RCC 7860 (cell line): ENCODE data around the gene IL11.
A peak's percentile ranks its signal among the peaks of the same experiment; 100 is the strongest.

Experiments
- DNase-seq: peaks from one replicate; pipeline ENCODE4 v3.0.0-alpha.2; 2015; ENCODE audit warnings: low spot score
- FAIRE-seq: peaks from 2 replicates; lab custom pipeline; 2012; peaks lifted over from hg19 to GRCh38; lab: Jason Lieb, UNC

Gene IL11

GRCh38 chr19:55391702-55392615 is 21.7 kb upstream of the IL11 start:
- no peak for FAIRE-seq
- DNase-seq = no peak

GRCh38 chr19:55391191-55391670 is 21.0 kb upstream of the IL11 start:
- FAIRE-seq = no peak
- no peak for DNase-seq

- no peak for FAIRE-seq
- no peak for DNase-seq
Measured at GRCh38 chr19:55390461-55390880, 20.2 kb upstream of the IL11 start.

- FAIRE-seq = no peak
- no peak for DNase-seq
Measured at GRCh38 chr19:55389386-55390317, 19.4 kb upstream of the IL11 start.

- DNase-seq (no peak), FAIRE-seq (no peak)
Measured at GRCh38 chr19:55387736-55388497, 17.7 kb upstream of the IL11 start.

- DNase-seq (no peak), FAIRE-seq (no peak)
Measured at GRCh38 chr19:55386493-55386971, 16.3 kb upstream of the IL11 start.

GRCh38 chr19:55385724-55386492 is 15.6 kb upstream of the IL11 start, which contains the start of gene RPL28:
TSS of gene RPL28 (plus strand) at chr19:55385932. CDS start at chr19:55386358, 426 bp downstream.
- DNase-seq (peak; percentile 91), FAIRE-seq (peak; percentile 77)

GRCh38 chr19:55384920-55385723 is 14.9 kb upstream of the IL11 start:
- FAIRE-seq = peak; percentile 64

GRCh38 chr19:55384131-55384919 is 14.1 kb upstream of the IL11 start, which contains the start of gene TMEM238:
TSS of gene TMEM238 (minus strand) at chr19:55384292. CDS start at chr19:55384259, 33 bp downstream.
- FAIRE-seq (no peak), DNase-seq (no peak)

More at GRCh38 chr19:55384920-55385723, 14.9 kb upstream of the IL11 start:
- peak; percentile 75 for DNase-seq

- DNase-seq = no peak
Measured at GRCh38 chr19:55383279-55384130, 13.2 kb upstream of the IL11 start.

GRCh38 chr19:55382522-55383054 is 12.3 kb upstream of the IL11 start:
- DNase-seq = no peak

More at GRCh38 chr19:55383279-55384130, 13.2 kb upstream of the IL11 start:
- no peak for FAIRE-seq

GRCh38 chr19:55382013-55382412 is 11.8 kb upstream of the IL11 start:
- DNase-seq (no peak), FAIRE-seq (no peak)

More at GRCh38 chr19:55382522-55383054, 12.3 kb upstream of the IL11 start:
- FAIRE-seq = no peak

GRCh38 chr19:55379174-55379573 is 8.9 kb upstream of the IL11 start:
- DNase-seq = no peak
- FAIRE-seq = no peak

GRCh38 chr19:55377356-55378131 is 7.3 kb upstream of the IL11 start:
- no peak for DNase-seq
- no peak for FAIRE-seq

- DNase-seq (no peak), FAIRE-seq (no peak)
Measured at GRCh38 chr19:55376241-55376933, 6.1 kb upstream of the IL11 start, which contains the start of gene TMEM190. TSS of gene TMEM190 (plus strand) at chr19:55376826. CDS start at chr19:55376854, 28 bp downstream.
